Activated CD4-positive, alpha-beta T cell treated with anti-CD3 and anti-CD28 coated beads for 1 hour (primary cell): ENCODE data around the gene C2CD4A.

ENCODE experiments used
- DNase-seq: peaks from one replicate; pipeline ENCODE4 v3.0.0-alpha.2; 2020

C2CD4A gene

GRCh38 chr15:62060113-62060895, 6.5 kb upstream of the C2CD4A start, which contains the start of gene VPS13C:
Gene VPS13C, minus strand, starts transcription at chr15:62060447. Its CDS starts 73 bp downstream, at chr15:62060374.
- DNase-seq: peak; percentile 87

- no peak for DNase-seq
Measured at GRCh38 chr15:62060896-62061280, 5.9 kb upstream of the C2CD4A start.

- no peak for DNase-seq
Measured at GRCh38 chr15:62063825-62064635, 2.7 kb upstream of the C2CD4A start.

GRCh38 chr15:62067448-62068044, 769 bp downstream of the C2CD4A start:
- DNase-seq: no peak

- DNase-seq: no peak
Measured at GRCh38 chr15:62068071-62068809, 1.5 kb downstream of the C2CD4A start.

- DNase-seq: no peak
Measured at GRCh38 chr15:62068810-62069167, 2.0 kb downstream of the C2CD4A start.

GRCh38 chr15:62069551-62069950, 2.8 kb downstream of the C2CD4A start:
- DNase-seq: no peak

GRCh38 chr15:62071711-62072308, 5.0 kb downstream of the C2CD4A start:
- no peak for DNase-seq

GRCh38 chr15:62075595-62076277, 9.0 kb downstream of the C2CD4A start:
- DNase-seq: no peak

- DNase-seq: no peak
Measured at GRCh38 chr15:62079594-62079993, 12.8 kb downstream of the C2CD4A start.

- no peak for DNase-seq
Measured at GRCh38 chr15:62083194-62084154, 16.7 kb downstream of the C2CD4A start.

- no peak for DNase-seq
Measured at GRCh38 chr15:62085740-62086139, 19.0 kb downstream of the C2CD4A start.

GRCh38 chr15:62087671-62088352, 21.0 kb downstream of the C2CD4A start:
- no peak for DNase-seq

GRCh38 chr15:62088353-62088693, 21.5 kb downstream of the C2CD4A start:
- no peak for DNase-seq

GRCh38 chr15:62089616-62090015, 22.8 kb downstream of the C2CD4A start:
- DNase-seq: no peak

GRCh38 chr15:62090988-62091387, 24.2 kb downstream of the C2CD4A start:
- no peak for DNase-seq

- DNase-seq: no peak
Measured at GRCh38 chr15:62093809-62094208, 27.0 kb downstream of the C2CD4A start.

- no peak for DNase-seq
Measured at GRCh38 chr15:62094388-62094787, 27.6 kb downstream of the C2CD4A start.

- DNase-seq: no peak
Measured at GRCh38 chr15:62099094-62099601, 32.4 kb downstream of the C2CD4A start.

- DNase-seq: no peak
Measured at GRCh38 chr15:62103431-62103830, 36.7 kb downstream of the C2CD4A start.
